Right kidney (tissue), 9 donors: Measurements from ENCODE around the gene ODF4.

Experiments
- DNase-seq: peaks from one replicate; pipeline ENCODE4 v3.0.0-alpha.2; 2016
- long read RNA-seq, 8 donors: transcript quantifications; one replicate each; lab custom pipeline, GENCODE V29; 2026

The ODF4 gene, protein sequence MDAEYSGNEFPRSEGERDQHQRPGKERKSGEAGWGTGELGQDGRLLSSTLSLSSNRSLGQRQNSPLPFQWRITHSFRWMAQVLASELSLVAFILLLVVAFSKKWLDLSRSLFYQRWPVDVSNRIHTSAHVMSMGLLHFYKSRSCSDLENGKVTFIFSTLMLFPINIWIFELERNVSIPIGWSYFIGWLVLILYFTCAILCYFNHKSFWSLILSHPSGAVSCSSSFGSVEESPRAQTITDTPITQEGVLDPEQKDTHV
- long read RNA-seq, donor 1, result 0 reads
- long read RNA-seq, donor 2, result 0 reads
- long read RNA-seq, donor 3, result 0 reads
- long read RNA-seq, donor 4, result 0 reads
- long read RNA-seq, donor 5, result 0 reads
- long read RNA-seq, donor 6, result 0 reads
- long read RNA-seq, donor 7, result 0 reads
- long read RNA-seq, donor 8, result 0 reads

- DNase-seq, result no peak
Observed at GRCh38 chr17:8339540-8339939, at the start of gene ODF4. TSS of gene ODF4 (plus strand) at chr17:8339840. CDS start at chr17:8340052, 212 bp downstream.

GRCh38 chr17:8290043-8290442, 49.6 kb upstream of the ODF4 start:
- no peak for DNase-seq

GRCh38 chr17:8292639-8293395, 46.8 kb upstream of the ODF4 start:
- no peak for DNase-seq

- DNase-seq, result no peak
Observed at GRCh38 chr17:8294361-8294760, 45.3 kb upstream of the ODF4 start.

GRCh38 chr17:8294814-8295316, 44.8 kb upstream of the ODF4 start:
- no peak for DNase-seq

DNA sequence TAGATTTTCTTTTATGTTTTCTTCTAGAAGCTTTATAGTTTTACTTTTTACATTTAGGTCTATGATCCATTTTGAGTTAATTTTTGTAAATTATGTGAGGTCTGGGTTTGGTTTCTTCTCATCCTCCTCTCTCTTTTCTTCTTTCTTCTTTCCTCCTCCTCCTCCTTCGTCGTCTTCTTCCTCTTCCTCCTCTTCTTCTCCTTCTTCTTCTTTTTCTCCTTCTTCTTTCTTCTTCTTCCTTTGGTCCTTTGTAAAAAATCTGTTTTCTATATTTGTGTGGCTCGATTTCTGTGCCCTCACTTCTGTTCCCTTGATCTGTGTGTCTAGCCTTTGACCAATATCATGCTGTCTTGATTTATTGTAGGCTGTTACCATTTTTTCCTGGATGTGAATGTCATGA, 39.4 kb upstream of the ODF4 start:
- DNase-seq, result no peak

DNA sequence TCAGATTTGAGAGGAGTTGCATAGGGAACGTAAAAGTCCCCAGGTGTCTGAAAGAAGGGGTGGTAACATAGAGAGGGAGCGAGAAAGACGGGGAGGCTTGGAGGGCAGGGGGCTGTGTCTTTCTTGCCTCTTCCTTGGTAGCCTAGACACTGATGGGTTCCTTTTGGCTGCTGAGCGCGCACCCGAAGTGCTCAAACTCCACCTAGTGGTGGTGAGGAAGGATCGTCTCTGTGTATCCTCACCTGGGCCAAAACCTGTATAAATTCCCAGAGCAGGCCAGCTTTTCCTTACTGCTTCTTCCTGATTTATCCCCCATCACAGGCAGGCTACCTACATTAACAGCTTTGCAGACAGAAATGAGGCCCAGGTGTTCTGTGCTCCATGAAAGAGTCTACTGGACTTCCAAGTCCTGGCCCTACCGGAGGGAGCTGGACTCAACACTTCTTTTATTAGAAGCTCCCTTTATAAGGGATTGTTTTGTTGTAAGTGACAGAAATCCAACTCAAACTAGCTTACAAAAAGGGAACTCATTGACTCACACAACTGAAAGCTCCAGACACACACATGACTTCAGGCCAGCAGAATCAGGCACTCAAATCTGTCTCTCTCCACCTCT, 38.9 kb upstream of the ODF4 start:
- peak; percentile 59 for DNase-seq

DNA sequence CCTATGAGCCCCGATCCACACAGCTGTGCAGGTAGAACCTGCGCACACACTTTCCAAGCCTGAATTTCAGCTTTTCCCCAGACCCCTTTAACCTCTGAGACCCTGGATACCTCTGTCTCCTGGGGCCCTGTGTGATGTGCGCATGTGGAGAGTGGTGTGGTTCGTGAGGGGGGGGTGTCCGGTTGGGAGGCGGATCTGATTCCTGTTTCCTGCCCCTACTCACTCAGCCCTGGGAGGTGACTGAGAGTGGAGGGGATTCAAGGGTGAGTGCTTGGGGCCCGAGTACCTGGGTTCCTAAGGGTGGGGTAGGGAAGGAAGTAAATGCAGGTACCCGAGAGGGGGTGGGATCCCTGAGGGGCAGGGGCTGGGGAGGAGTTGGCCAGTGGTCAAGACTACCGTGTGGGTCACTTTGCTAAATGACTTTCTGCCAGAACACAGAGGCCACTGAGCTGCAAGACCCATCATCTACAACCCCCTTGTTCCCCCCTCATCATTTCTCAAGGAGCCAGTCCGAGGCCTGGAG, 29.0 kb upstream of the ODF4 start:
- DNase-seq, result no peak

GRCh38 chr17:8311131-8311790, 28.4 kb upstream of the ODF4 start:
- no peak for DNase-seq

DNA sequence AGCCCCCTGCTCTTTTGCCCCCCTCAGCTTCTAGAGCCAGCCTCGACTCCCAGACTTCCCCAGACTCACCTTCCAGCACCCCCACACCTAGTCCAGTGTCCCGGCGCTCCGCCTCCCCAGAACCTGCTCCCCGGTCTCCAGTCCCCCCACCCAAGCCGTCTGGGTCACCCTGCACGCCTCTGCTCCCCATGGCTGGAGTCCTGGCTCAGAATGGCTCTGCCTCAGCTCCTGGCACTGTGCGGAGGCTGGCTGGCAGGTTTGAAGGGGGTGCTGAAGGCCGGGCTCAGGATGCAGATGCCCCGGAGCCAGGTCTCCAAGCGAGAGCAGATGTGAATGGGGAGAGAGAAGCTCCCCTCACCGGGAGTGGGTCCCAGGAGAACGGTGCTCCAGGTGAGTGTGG, 27.4 kb upstream of the ODF4 start:
- DNase-seq, result no peak

DNA sequence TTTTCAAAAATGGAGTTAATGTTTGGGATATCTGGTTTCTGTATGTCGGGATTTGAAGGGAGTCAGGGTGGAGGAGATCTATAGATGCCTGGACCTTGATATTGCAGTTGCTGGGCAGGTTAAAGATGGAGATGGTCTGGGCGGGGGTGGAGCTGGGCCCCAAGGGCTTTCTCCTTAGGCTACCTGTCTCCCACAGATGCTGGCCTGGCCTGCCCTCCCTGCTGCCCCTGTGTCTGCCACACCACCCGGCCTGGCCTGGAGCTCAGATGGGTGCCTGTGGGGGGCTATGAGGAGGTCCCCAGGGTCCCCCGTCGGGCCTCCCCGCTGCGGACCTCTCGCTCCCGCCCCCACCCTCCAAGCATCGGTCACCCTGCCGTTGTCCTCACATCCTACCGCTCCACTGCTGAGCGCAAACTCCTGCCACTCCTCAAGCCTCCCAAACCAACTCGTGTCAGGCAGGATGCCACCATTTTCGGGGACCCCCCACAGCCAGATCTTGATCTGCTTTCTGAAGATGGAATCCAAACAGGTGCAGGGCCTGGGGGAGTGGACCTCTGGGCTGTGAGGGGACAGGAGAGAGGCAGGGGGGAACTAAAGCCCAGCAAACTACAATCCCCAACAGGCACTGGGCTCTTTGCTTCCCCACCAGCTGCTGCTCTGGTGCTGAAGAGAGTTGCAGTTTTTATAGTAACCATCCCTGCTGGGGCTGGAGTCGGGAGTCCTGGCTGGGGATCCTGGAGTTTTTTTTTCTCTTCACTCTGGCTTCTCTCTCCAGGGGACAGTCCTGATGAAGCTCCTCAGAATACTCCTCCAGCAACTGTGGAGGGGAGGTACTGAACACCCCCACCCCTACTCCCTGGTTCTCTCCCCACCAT, 26.7 kb upstream of the ODF4 start:
- no peak for DNase-seq

- no peak for DNase-seq
Observed at GRCh38 chr17:8314797-8315763, 24.6 kb upstream of the ODF4 start.

GRCh38 chr17:8315764-8316217, 23.8 kb upstream of the ODF4 start:
- DNase-seq, result peak; percentile 46

GRCh38 chr17:8318010-8318935, 21.4 kb upstream of the ODF4 start:
- DNase-seq, result no peak

DNA sequence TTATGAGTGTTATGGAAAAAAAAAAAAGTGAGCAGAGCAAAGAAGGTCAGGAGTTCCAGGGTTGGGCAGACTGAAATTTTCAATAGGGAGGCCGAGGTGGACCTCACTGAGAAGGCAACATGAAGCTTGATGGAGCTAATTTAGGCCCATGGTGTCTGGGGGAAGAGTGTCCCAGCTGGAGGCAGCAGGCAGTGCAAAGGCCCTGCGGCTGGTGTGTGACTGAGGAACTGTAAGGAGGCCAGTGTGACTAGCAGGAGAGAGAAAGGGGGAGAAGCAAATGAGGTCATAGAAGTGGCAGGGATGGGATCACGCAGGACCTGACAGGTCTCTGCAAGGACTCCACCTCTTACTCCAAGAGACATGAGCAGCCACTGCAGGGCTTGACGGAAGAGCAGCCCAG, 19.4 kb upstream of the ODF4 start:
- no peak for DNase-seq

- DNase-seq, result no peak
Observed at GRCh38 chr17:8320990-8321389, 18.6 kb upstream of the ODF4 start.

- DNase-seq, result no peak
Observed at GRCh38 chr17:8322061-8322460, 17.6 kb upstream of the ODF4 start.

DNA sequence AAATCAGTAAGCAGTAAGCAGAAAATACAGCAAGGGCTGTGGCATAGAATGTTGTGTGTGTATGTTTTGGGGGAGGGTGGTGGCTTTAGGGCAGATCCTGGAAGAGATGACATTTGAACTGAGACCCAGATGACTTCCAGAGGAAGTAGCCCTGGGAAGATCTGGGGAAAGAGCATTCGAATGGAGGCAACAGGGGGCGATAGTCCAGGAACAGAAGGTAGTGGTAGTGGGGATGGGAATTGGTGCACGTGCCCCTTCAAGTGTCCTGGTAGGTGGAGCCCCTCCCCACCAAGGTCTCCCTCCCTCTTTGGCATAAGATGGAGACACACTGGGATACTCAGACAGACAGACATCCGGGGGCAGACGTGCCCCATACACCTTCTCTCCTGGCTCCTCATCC, 15.5 kb upstream of the ODF4 start:
- no peak for DNase-seq

DNA sequence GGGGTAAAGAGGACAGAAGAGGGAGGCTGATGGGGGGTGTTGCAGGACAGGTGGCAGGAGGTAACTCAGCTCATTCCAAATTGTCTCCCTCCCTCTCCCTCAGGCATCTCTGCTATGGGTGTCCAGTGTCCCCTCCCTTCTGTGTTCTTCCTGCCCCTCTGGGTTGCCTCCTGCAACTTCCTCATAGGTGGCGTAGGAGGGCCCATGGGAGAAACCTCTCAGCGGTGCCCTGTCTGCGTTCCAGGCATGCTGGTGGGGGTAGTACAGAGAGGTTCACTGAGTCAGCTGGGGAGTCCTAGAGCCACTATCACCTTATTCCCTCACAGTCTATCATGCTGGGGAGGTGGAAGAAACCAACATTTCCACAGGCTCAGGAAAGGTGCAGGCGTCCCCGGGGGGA, 14.7 kb upstream of the ODF4 start:
- no peak for DNase-seq
